Keratinocyte (primary cell): ENCODE data around the gene PAPOLA. TPM values are rescaled to one million over a fixed set of nuclear protein-coding genes. Genes with fewer than 3 reads are reported as not detected.
A peak's percentile ranks its signal among the peaks of the same experiment; 100 is the strongest.

Experiments
- DNase-seq: peaks from one replicate; pipeline ENCODE4 v3.0.0-alpha.2; 2011; ENCODE audit warnings: low read depth, missing footprints, low spot score
- FAIRE-seq: peaks from 2 replicates; lab custom pipeline; 2011; peaks lifted over from hg19 to GRCh38; lab: Jason Lieb, UNC
- H2AFZ ChIP-seq: 2 replicates; pipeline ENCODE4 v1.6.0; 2012; ENCODE audit warnings: low read length, control low read depth, inconsistent platforms; ENCODE audit not compliant: control insufficient read depth
- H3K27ac ChIP-seq: 2 replicates; pipeline ENCODE4 v1.5.1; 2011; ENCODE audit warnings: low read length; ENCODE audit not compliant: control insufficient read depth, insufficient read depth
- H3K27me3 ChIP-seq: 3 replicates; pipeline ENCODE4 v1.6.0; 2011; ENCODE audit warnings: low read length; ENCODE audit not compliant: control insufficient read depth, insufficient read depth; ENCODE audit errors: extremely low read depth
- H3K36me3 ChIP-seq, 2 experiments: 2 replicates in 1 of 2; 3 replicates in 1 of 2; pipeline ENCODE4 v1.5.1; 2011; ENCODE audit warnings: low read length in 2 of 2, mild to moderate bottlenecking in 1 of 2; ENCODE audit not compliant: control insufficient read depth in 2 of 2, insufficient read depth in 2 of 2; ENCODE audit errors: extremely low read depth in 1 of 2
- H3K4me1 ChIP-seq: 3 replicates; pipeline ENCODE4 v1.5.1; 2011; ENCODE audit warnings: low read length; ENCODE audit not compliant: control insufficient read depth, insufficient read depth; ENCODE audit errors: extremely low read depth
- H3K4me2 ChIP-seq: 3 replicates; pipeline ENCODE4 v1.6.0; 2011; ENCODE audit warnings: low read depth, low read length; ENCODE audit not compliant: control insufficient read depth, insufficient read depth; ENCODE audit errors: extremely low read depth
- H3K4me3 ChIP-seq, 3 experiments: fragments of 200-600 bp in 1 of 3; sonication (generic) in 1 of 3; 2 replicates in 2 of 3; 3 replicates in 1 of 3; pipeline ENCODE4 v1.5.1; 2011 to 2016; ENCODE audit warnings: low read length in 3 of 3, mild to moderate bottlenecking in 3 of 3, control low read depth in 2 of 3, inconsistent platforms in 1 of 3, low read depth in 1 of 3, mixed read lengths in 1 of 3, mixed run types in 1 of 3, moderate library complexity in 1 of 3; ENCODE audit not compliant: control insufficient read depth in 2 of 3, insufficient read depth in 2 of 3; ENCODE audit errors: extremely low read depth in 1 of 3
- H3K79me2 ChIP-seq: 2 replicates; pipeline ENCODE4 v1.6.0; 2012; ENCODE audit warnings: low read length; ENCODE audit not compliant: control insufficient read depth, insufficient read depth
- H3K9ac ChIP-seq: 3 replicates; pipeline ENCODE4 v1.6.0; 2011; ENCODE audit warnings: low read length; ENCODE audit not compliant: control insufficient read depth, insufficient read depth; ENCODE audit errors: extremely low read depth
- H3K9me1 ChIP-seq: 3 replicates; pipeline ENCODE4 v1.6.0; 2011; ENCODE audit warnings: low read length; ENCODE audit not compliant: control insufficient read depth, insufficient read depth; ENCODE audit errors: extremely low read depth
- H3K9me3 ChIP-seq: 2 replicates; pipeline ENCODE4 v1.5.1; 2012; ENCODE audit warnings: low read depth, low read length; ENCODE audit not compliant: control insufficient read depth
- H4K20me1 ChIP-seq: 3 replicates; pipeline ENCODE4 v1.6.0; 2011; ENCODE audit warnings: low read length; ENCODE audit not compliant: control insufficient read depth, insufficient read depth; ENCODE audit errors: extremely low read depth
- EZH2 ChIP-seq: IDR thresholded peaks from one replicate; pipeline ENCODE4 v1.6.1; 2012; ENCODE audit warnings: inconsistent platforms, mild to moderate bottlenecking, low read length, moderate library complexity
- dilution Hi-C: fragments of 300-500 bp; cut with MboI; formaldehyde crosslinking; loops from one replicate; pipeline ENCODE4 v1.7.0; 2020; ENCODE audit warnings: low sequenced_read_pairs; ENCODE audit not compliant: extremely low pct_ligation_motif_present
- polyA plus RNA-seq, 5 experiments: library from polyadenylated mRNA; depleted of rRNA in 3 of 5; stranded (reverse) in 3 of 5; stranded (forward) in 1 of 5; unstranded in 1 of 5; fragments of >200 nt; gene quantifications; 1 replicate in 1 of 5; 2 replicates in 3 of 5; 3 replicates in 1 of 5; pipeline versions ENCODE4 v1.2.1 to v1.2.3, GENCODE V29; 2011 to 2012; ENCODE audit warnings: missing spikeins in 2 of 5, low read depth in 1 of 5, low replicate concordance in 1 of 5
- TF ChIP-seq, protein P1 (sequence below), 3 experiments: IDR thresholded peaks in 1 of 3; conservative IDR thresholded peaks in 1 of 3; optimal IDR thresholded peaks in 1 of 3; 2 replicates in 2 of 3; 3 replicates in 1 of 3; pipeline versions ENCODE3 to v1.5.1; 2011; ENCODE audit warnings: low read length in 3 of 3, mild to moderate bottlenecking in 3 of 3, moderate library complexity in 2 of 3, control low read depth in 1 of 3, inconsistent platforms in 1 of 3; ENCODE audit not compliant: insufficient read depth in 2 of 3; ENCODE audit errors: extremely low read depth in 1 of 3

Gene PAPOLA
- polyA plus RNA-seq, 1 donor (not counting 4 experiments of a cell fraction or from before 2014, with no cell fraction given) = 154 TPM

DNA sequence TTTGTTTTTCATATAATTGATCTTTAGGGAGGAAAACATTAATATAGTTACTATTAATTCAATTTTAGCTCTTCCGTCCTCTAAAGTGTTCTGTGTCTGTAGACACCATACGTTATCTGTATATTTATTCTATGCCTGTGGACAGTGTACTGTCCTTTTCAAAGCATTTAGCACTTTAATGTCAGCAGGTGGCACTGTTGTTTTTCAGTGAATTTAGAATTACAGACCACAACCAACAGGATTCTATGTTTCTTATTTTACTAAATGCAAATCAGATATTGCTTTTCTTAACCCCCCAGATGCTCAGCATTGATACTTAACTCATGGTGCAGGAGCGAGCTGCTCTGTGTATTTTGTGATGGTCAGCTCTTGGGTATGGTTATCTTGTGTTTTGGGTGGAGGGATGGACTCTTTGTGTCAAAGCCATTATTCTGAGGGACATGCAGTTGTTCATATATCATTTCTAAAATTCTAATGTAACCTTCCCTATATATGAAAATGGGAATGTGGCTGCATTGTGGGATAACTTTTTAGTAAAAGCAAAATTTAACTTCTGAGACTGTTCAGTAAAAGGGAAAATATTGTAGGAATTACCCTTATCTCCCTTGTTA is 65.2 kb downstream of the PAPOLA start:
- H3K9ac ChIP-seq = no peak overlapping the region
- H3K27me3 ChIP-seq = no peaks in the 10 kb centered on the region
- H3K36me3 ChIP-seq = peaks cover 3 to 4% of the 10 kb centered on the region in 2 experiments
- no peak overlapping the region for H3K27ac ChIP-seq
- FAIRE-seq (no peak), DNase-seq (no peak)
- no peaks in the 10 kb centered on the region for H3K4me1 ChIP-seq
- no peaks in the 10 kb centered on the region for H3K9me1 ChIP-seq
- H2AFZ ChIP-seq = no peak overlapping the region
- H3K79me2 ChIP-seq = no peaks in the 10 kb centered on the region
- dilution Hi-C loops = no loop called here
- H4K20me1 ChIP-seq = no peaks in the 10 kb centered on the region
- H3K4me2 ChIP-seq = no peak overlapping the region
- no peak for TF ChIP-seq EZH2
- TF ChIP-seq, protein P1, sequence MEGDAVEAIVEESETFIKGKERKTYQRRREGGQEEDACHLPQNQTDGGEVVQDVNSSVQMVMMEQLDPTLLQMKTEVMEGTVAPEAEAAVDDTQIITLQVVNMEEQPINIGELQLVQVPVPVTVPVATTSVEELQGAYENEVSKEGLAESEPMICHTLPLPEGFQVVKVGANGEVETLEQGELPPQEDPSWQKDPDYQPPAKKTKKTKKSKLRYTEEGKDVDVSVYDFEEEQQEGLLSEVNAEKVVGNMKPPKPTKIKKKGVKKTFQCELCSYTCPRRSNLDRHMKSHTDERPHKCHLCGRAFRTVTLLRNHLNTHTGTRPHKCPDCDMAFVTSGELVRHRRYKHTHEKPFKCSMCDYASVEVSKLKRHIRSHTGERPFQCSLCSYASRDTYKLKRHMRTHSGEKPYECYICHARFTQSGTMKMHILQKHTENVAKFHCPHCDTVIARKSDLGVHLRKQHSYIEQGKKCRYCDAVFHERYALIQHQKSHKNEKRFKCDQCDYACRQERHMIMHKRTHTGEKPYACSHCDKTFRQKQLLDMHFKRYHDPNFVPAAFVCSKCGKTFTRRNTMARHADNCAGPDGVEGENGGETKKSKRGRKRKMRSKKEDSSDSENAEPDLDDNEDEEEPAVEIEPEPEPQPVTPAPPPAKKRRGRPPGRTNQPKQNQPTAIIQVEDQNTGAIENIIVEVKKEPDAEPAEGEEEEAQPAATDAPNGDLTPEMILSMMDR (optimal IDR thresholded peaks at IDR 0.05 in 1 of 3, IDR thresholded peaks at IDR 0.05 in 1 of 3, conservative IDR thresholded peaks at IDR 0.05 in 1 of 3; ENCODE audit: extremely low read depth in 1 of 3, insufficient read depth in 2 of 3, low read length in 3 of 3) = peak in 2 of 3 experiments; percentile 42 to 62
- H3K4me3 ChIP-seq = no peak overlapping the region
- H3K9me3 ChIP-seq = no peaks in the 10 kb centered on the region

DNA sequence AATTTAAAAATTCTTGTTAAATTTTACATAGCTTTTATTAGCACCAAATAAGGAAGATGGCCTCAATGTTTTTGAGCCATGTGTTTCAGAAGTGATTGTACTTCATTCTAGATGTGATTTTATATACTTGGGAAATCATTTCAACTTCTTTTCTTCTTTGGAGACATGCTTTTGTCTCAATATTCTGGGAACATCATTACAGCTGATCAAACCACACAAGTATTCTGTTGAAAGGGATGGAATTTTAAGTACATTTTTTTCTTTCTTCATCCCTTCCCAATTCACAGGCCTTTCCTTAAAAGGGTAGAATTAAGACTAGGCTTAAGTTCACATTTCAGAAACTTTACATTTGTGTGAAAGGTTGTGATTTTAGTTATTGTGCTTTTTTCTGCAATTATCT is 66.4 kb downstream of the PAPOLA start:
- H3K36me3 ChIP-seq = peaks cover 3 to 4% of the 10 kb centered on the region in 2 experiments
- no peaks in the 10 kb centered on the region for H3K9me3 ChIP-seq
- H3K9ac ChIP-seq = no peak overlapping the region
- H3K27me3 ChIP-seq = no peaks in the 10 kb centered on the region
- FAIRE-seq = no peak
- H3K4me2 ChIP-seq = no peak overlapping the region
- no peak overlapping the region for H3K4me3 ChIP-seq
- H3K27ac ChIP-seq = no peak overlapping the region
- no peaks in the 10 kb centered on the region for H3K9me1 ChIP-seq
- TF ChIP-seq, protein P1 (optimal IDR thresholded peaks at IDR 0.05 in 1 of 3, IDR thresholded peaks at IDR 0.05 in 1 of 3, conservative IDR thresholded peaks at IDR 0.05 in 1 of 3; ENCODE audit: extremely low read depth in 1 of 3, insufficient read depth in 2 of 3, low read length in 3 of 3) = no peak
- TF ChIP-seq EZH2 = no peak
- H2AFZ ChIP-seq = no peak overlapping the region
- DNase-seq = no peak
- no peaks in the 10 kb centered on the region for H4K20me1 ChIP-seq
- no peaks in the 10 kb centered on the region for H3K79me2 ChIP-seq
- H3K4me1 ChIP-seq = peaks cover 1% of the 10 kb centered on the region
- dilution Hi-C loops = no loop called here
